GM08714 (cell line): ENCODE measurements around the gene PAN3.

ENCODE experiments used
- H3K4me3 ChIP-seq: fragments of 200-500 bp; sonication (Bioruptor generic); 2 replicates; pipeline ENCODE4 v1.5.1; 2014; ENCODE audit warnings: mild to moderate bottlenecking, low read length, inconsistent platforms
- ZNF274 ChIP-seq: IDR thresholded peaks from 2 replicates; pipeline ENCODE4 v1.6.1; 2012; ENCODE audit warnings: mild to moderate bottlenecking, low read depth, low read length

Gene PAN3

DNA sequence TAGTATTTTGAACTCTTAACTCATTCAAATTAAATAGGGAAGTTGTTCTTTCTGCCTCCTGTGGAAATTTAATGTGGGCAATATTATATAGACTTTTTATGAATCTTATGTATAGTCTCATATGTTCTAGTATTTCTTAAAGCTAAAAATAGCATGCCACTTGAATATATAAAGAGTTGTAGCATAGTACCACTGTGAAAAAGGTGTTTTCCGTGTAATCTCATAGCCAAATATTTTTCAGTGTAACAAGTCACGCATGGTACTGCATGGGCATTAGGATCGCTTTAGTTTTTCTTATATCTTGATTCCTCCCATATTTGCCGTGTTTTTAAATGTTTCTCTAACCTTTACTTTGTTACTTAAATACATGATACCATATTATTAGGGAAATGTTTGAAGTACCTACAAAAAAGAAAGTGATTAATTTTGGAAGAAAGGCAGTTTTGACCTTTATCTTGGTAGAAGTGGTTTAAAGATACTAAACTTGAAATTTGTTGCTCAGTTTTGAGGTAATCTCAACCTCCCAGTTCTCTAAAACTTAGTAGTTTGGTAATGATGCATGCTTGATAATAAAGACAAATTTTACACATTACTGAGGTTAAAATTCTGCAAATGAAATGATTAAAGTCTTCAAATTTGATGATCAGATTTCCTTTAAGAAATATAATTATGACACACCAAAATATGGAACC lies 81.2 kb downstream of the PAN3 start:
- no peak for TF ChIP-seq ZNF274
- no peak overlapping the region for H3K4me3 ChIP-seq

DNA sequence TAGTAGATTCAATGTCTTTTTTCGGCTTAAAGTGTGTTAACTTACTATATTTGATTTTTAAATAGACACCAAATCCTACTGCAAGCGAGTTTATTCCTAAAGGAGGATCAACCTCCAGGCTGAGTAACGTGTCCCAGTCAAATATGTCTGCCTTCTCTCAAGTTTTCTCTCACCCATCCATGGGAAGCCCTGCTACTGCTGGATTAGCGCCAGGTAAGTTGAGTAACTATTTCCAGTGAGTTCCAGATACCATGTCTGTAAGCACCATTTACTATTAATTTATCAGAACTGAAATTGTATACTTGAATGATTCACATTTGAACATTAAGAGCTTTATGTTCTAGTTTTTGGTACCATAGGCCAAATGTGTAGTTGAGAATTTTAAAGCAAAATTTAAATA lies 81.8 kb downstream of the PAN3 start:
- no peak overlapping the region for H3K4me3 ChIP-seq
- TF ChIP-seq ZNF274 = no peak

DNA sequence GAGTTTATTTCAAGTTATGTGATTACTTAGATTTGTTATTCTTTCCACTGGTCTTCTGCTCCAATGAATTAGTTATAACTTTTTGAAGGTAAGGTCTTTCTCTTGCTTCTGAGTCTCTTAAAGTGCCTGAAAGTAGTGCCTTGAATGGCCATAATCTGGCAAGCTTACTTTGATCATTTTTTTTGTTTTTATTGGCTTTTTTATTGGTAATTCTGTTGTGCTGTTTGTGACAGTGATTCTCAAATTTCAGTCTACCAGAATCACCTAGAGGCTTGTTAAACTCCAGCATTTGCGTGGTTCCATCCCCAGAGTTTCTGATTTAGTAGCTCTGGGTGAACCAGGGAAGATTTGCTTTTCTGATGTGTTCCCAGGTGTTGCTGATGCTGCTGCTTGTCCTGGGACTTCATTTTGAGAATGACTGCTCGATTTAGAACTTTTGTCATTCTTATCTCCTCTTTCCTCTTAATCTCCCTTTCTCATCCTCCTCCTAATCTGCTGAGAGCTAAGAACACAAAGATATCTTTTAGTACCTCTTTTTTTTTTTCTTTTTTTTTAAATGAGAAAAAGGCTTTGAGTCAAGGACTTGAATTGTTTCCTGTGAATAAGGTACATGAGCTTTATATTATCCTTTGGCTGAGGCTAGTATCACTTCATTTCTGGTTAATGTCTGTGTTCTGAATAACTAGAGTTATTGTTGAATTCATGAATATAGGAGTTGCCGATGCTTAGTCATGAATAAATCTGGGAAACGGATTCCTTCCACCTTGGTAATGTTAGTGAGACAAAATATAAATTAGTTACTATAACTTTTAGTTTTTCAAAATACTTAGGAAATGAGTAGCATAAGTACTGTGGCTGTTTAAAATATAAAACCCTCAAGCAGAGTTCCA lies 91.4 kb downstream of the PAN3 start:
- no peak overlapping the region for H3K4me3 ChIP-seq
- TF ChIP-seq ZNF274 = no peak

DNA sequence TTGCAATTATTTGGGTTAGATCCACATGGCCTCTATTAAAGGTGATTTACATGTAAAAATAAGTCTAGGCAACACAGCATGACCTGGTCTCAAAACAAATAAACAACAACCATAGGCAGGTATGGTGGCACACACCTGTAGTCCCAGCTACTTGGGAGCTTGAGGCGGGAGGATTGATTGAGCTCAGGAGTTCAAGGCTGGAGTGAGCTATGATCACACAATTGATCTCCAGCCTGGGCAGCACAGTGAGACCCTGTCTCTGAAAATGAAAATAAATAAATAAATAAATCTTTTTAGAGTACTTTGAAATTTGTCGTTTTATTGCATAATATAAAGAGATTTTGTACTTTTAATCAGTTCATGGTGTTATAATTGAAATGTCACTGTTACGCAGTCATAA lies 93.3 kb downstream of the PAN3 start:
- no peak overlapping the region for H3K4me3 ChIP-seq
- no peak for TF ChIP-seq ZNF274

DNA sequence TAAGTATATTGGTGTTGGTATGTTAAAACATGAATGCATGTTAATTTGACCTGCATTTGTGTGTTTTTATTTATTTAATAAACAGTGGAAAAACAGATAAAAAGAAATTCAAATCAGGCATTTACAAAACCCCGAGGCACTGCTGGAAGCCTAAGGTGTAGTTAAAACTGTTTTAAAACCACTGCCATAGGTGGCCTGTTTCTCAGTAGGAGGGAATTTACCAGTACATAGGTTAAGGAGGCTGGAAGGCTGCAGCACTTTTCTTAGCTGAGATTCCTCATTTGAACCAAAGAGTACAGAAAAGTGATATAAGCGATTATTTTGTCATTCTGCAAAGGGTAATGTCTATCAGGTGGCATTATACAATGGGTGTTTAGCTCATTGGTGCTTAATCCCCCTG lies 99.6 kb downstream of the PAN3 start:
- TF ChIP-seq ZNF274 = no peak
- no peak overlapping the region for H3K4me3 ChIP-seq

DNA sequence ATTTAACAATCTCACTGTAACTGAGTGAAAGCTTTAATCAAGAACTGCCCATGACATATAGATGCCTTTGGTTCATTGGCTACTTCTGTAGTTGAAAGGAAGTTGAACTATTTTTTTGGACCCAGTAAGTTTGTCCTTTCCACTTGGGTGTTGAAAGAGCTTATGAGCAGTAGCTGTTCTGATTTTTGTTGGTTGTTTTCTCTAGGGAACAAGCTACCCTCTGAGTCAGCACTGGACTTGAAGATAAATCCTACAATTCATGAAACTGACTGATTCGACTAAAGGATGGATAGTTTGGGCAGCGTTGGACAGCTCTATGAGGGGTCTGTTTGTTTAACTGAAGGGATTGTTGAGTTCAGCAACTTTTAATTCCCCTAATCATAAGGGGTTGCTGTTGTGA lies 101.0 kb downstream of the PAN3 start:
- H3K4me3 ChIP-seq = no peak overlapping the region
- no peak for TF ChIP-seq ZNF274

DNA sequence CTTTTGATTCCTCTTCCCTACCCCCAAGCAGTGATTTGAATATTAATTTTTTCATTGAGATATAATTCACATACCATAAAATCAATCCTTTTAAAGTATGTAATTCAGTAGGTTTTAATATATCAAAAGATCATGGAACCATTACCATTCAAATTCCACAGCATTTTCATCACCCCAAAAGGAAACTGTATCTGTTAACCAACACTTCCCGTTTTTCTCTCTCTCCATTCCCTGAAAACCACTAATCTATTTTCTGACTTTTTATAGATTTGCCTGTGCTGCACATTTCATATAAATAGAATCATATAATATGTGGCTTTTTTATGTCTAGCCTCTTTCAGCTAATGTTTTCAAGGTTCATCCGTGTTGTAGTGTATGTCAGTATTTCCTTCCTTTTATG lies 107.1 kb downstream of the PAN3 start:
- no peak overlapping the region for H3K4me3 ChIP-seq
- TF ChIP-seq ZNF274 = no peak

DNA sequence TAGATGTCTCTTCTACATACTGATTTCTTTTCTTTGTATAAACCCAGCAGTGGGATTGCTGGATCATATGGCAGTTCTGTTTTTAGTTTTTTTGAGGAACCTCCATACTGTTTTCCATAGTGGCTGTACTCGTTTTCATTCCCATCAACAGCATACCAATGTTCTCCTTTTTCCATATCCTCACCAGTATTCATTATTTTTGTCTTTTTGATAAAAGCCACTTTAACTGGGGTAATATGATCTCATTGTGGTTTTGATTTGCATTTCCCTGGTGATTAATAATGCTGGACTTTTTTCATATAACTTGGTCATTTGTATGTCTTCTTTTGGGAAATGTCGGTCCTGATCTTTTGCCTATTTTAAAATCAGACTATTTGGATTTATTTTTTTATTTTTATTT lies 108.5 kb downstream of the PAN3 start:
- no peak overlapping the region for H3K4me3 ChIP-seq
- no peak for TF ChIP-seq ZNF274

DNA sequence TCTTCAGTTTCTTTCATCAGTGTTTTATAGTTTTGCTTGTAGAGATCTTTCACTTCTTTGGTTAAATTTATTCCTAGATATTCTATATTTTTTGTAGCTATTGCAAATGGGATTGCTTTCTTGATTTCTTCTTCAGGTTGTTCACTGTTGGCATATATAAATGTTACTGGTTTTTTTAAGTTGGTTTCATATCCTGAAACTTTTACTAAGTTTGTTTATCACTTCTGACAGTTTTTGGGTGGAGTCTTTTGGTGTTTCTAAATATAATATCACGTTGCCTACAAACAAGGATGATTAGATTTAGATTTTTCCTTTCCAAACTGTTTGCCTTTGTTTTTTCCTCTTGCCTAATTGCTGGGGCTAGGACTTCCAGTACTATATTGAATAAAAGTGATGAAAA lies 109.7 kb downstream of the PAN3 start:
- TF ChIP-seq ZNF274 = no peak
- H3K4me3 ChIP-seq = no peak overlapping the region

DNA sequence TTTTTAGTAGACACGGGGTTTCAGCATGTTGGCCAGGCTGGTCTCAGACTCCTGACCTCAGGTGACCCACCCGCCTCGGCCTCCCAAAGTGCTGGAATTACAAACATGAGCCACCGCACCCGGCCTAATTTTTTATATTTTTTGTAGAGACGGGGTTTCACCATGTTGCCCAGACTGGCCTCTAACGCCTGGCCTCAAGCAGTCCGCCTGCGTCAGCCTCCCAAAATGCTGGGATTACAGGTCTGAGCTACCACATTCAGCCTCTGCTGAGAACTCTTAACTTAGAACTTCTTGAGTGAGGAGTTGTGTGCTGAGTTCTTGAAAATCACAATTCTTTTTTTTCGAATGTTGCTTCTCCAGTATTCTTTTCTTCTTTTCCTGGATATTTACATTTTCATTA lies 112.2 kb downstream of the PAN3 start:
- no peak for TF ChIP-seq ZNF274
- H3K4me3 ChIP-seq = no peak overlapping the region

DNA sequence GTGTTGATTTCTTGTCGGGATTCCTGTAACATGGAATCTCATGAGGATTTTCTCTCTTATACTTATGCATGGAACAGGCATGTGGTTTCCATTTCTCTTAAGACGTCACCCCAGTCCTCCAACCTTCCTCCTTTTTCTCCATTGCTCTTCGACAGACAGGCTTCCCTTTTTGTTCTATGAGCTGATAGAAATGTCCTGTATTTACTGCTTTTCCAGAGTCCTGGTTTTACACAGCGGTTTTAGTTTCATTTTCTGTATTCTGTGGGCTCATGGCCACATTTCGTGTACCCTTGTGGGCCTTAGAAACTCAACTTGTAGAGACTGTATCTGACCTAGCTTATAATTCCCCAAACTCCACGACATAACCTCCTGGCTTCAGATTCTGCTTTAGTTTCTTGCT lies 113.1 kb downstream of the PAN3 start:
- peak overlapping the region; percentile 40; the same call in 1 of the 2 replicates for H3K4me3 ChIP-seq
- TF ChIP-seq ZNF274 = no peak

DNA sequence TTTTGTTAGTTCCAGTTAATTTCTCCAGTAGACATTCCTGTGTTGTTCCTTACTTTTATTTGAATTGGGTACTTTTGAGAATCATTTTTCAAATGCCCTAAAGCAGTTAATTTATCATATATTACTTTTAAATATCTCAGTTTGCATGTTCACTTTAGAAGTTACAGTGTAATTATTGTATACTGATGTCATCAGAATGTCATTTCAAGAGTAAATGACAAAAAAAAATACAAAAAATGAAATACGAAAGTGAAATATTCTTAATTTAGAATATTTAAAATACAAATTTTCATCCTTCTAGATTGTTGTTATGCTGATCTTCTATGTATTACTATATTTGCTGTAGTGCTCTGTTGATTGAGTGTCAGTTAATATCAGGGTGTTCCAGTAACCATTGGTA lies 114.2 kb downstream of the PAN3 start:
- no peak overlapping the region for H3K4me3 ChIP-seq
- no peak for TF ChIP-seq ZNF274

DNA sequence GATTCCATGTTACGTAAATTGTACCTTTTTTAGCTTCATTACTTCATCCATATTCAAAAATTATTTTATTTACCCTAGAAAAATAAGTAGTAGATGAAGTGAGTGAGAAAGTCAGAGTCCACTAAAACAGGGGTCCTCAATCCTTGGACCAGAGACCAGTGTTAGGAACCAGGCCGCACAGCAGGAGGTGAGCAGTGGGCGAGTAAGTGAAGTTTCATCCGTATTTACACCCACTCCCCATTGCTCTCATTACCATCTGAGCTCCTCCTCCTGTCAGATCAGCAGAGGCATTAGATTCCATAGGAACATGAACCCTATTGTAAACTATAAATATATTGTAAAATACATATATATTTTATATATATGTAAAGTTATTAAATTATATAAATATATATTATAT lies 119.0 kb downstream of the PAN3 start:
- no peak for TF ChIP-seq ZNF274
- H3K4me3 ChIP-seq = no peak overlapping the region

DNA sequence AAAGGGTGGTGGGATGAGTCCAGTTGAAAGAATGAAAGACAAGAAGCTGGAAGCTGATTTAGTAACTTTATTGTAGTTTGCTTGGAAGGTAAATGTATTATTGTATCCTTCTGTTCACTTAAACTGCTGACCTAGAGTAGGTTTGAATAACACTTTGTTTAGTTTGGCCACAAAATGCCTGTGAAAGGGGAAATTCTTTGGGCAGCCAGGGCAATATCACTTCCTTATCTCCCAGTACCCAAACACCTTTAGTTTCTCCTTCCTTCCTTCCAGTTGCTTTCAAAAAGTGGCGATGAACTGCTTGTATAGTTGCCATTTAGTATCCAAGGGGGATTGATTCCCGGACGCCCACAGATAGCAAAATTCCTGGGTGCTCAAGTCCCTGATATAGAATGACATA lies 120.1 kb downstream of the PAN3 start:
- TF ChIP-seq ZNF274 = no peak
- H3K4me3 ChIP-seq = no peak overlapping the region

DNA sequence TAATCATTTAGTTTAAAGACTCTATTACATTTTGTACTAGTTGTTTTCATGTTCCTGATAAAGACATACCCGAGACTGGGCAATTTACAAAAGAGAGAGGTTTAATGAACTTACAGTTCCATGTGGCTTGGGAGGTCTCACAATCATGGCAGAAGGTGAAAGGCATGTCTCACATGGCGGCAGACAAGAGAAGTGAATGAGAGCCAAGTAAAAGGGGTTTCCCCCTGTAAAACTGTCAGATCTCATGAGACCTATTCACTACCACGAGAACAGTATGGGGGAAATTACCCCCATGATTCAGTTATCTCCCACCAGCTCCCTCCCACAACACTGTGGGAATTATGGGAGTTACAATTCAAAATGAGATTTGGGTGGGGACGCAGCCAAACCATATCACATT lies 129.2 kb downstream of the PAN3 start:
- no peak for TF ChIP-seq ZNF274
- H3K4me3 ChIP-seq = no peak overlapping the region
